ENCODE data around the gene WDTC1.

DNA sequence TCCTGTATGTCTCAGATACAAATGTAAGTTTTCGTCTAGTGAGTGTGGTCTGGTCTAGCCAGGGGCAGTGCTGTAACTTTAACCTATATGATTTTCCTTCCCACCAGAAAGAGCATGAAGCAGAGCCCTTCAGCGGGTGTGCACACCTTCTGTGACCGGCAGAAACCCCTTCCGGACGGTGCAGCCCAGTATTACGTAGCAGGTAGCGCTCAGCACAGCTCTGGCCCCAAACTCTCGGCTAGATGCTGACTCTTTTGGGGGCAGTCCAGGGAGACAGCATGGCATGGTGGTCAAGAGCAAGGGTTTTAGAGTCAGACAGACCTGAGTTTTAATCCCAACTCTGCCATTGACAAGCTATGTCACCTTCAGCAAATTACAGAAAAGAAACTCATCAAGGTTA, 59.5 kb downstream of the WDTC1 start:
- TF ChIP-seq ESRRA (IDR thresholded peaks at IDR 0.05; ENCODE audit: borderline replicate concordance, low read depth) (no peak), SRF (CRISPR knock-in tag; IDR thresholded peaks at IDR 0.05) (no peak), HIVEP1 (CRISPR knock-in tag; IDR thresholded peaks at IDR 0.05) (no peak), ZNF764 (CRISPR knock-in tag; IDR thresholded peaks at IDR 0.05; ENCODE audit: low read depth) (no peak), ZSCAN32 (CRISPR knock-in tag; IDR thresholded peaks at IDR 0.05) (no peak), NRF1 (conservative IDR thresholded peaks at IDR 0.05 in 1 of 2, IDR thresholded peaks at IDR 0.05 in 1 of 2) (no peak)
- TF ChIP-seq, protein P1, sequence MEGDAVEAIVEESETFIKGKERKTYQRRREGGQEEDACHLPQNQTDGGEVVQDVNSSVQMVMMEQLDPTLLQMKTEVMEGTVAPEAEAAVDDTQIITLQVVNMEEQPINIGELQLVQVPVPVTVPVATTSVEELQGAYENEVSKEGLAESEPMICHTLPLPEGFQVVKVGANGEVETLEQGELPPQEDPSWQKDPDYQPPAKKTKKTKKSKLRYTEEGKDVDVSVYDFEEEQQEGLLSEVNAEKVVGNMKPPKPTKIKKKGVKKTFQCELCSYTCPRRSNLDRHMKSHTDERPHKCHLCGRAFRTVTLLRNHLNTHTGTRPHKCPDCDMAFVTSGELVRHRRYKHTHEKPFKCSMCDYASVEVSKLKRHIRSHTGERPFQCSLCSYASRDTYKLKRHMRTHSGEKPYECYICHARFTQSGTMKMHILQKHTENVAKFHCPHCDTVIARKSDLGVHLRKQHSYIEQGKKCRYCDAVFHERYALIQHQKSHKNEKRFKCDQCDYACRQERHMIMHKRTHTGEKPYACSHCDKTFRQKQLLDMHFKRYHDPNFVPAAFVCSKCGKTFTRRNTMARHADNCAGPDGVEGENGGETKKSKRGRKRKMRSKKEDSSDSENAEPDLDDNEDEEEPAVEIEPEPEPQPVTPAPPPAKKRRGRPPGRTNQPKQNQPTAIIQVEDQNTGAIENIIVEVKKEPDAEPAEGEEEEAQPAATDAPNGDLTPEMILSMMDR (IDR thresholded peaks at IDR 0.05 in 2 of 3, conservative IDR thresholded peaks at IDR 0.05 in 1 of 3; ENCODE audit: insufficient read depth in 2 of 3, low read depth in 1 of 3, low read length in 3 of 3): no peak

Data from K562 (cell line).